Measurements from ENCODE around the gene IQSEC3.

IQSEC3 gene

DNA sequence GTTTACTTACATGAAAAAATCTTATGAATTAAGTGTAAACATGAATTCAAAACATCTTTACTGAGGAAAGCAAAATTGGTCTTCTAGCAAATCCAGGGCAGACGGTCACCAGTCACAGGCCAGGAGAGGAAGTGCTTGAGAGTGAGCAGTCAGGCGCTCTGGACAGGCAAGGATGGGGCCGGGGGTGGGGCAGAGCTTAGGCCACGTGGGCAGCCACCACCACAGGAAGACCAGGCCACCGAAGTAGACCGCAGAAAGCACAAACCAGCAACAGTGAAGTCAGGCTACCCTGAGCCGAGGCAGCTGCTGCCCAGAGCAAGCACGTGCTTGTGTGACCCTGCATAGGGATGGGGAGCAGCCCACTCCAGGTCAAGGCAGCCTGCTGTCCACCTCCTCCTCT is 113.9 kb downstream of the IQSEC3 start:
- no peak for TF ChIP-seq CTCF (IDR thresholded peaks at IDR 0.05; ENCODE audit: unreplicated experiment in 3 of 3)
- Mint-ChIP-seq H3K4me3 (no peak overlapping the region), H3K27ac (peak overlapping the region; percentile 9 to 55 (median 44)), H3K27me3 (ENCODE audit: low read depth) (peaks cover 18% of the 10 kb centered on the region), H3K9me3 (no peaks in the 10 kb centered on the region), H3K4me1 (peaks cover 35% of the 10 kb centered on the region), H3K36me3 (ENCODE audit: low read depth) (no peaks in the 10 kb centered on the region)

DNA sequence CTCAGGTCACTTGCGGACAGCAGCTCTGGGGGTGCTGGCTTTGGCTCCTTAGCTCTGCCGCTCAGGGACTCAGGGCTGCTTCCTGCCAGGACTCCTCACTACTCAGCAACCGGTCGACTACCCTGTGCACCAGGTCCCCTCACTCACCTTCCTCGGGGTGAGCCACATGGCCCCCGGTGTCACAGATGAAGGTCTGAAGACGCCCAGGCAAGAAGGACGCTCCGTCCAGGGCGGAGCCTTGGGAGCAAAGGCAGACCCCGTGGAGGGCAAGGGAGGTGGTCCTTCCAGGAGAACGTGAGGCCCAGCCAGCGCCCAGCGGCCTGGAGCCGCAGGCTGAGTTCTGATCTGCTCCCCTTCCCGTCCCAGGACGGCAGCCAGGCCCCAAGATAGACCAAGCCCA is 115.4 kb downstream of the IQSEC3 start:
- peaks cover 23% of the 10 kb centered on the region for H3K27me3 Mint-ChIP-seq (ENCODE audit: low read depth)
- peaks cover 26% of the 10 kb centered on the region for H3K4me1 Mint-ChIP-seq
- TF ChIP-seq CTCF (IDR thresholded peaks at IDR 0.05; ENCODE audit: unreplicated experiment in 3 of 3): no peak
- H3K36me3 Mint-ChIP-seq (ENCODE audit: low read depth): no peaks in the 10 kb centered on the region
- no peak overlapping the region for H3K4me3 Mint-ChIP-seq
- H3K27ac Mint-ChIP-seq: no peak overlapping the region
- no peaks in the 10 kb centered on the region for H3K9me3 Mint-ChIP-seq

GRCh38 chr12:182381-182892 is 115.9 kb downstream of the IQSEC3 start:
- H3K4me3 Mint-ChIP-seq: no peak overlapping the region
- no peaks in the 10 kb centered on the region for H3K36me3 Mint-ChIP-seq (ENCODE audit: low read depth)
- peak overlapping the region in 2 of 3 experiments; percentile 34 to 59 for H3K27ac Mint-ChIP-seq
- H3K4me1 Mint-ChIP-seq: peaks cover 25% of the 10 kb centered on the region
- no peak for TF ChIP-seq CTCF (IDR thresholded peaks at IDR 0.05; ENCODE audit: unreplicated experiment in 3 of 3)
- H3K9me3 Mint-ChIP-seq: no peaks in the 10 kb centered on the region
- peaks cover 23% of the 10 kb centered on the region for H3K27me3 Mint-ChIP-seq (ENCODE audit: low read depth)

- Mint-ChIP-seq H3K27me3 (ENCODE audit: low read depth) (peaks cover 20% of the 10 kb centered on the region), H3K27ac (no peak overlapping the region), H3K36me3 (ENCODE audit: low read depth) (no peaks in the 10 kb centered on the region), H3K4me3 (peak overlapping the region in 1 of 3 experiments; percentile 4), H3K4me1 (peaks cover 6% of the 10 kb centered on the region), H3K9me3 (no peaks in the 10 kb centered on the region)
- TF ChIP-seq CTCF (IDR thresholded peaks at IDR 0.05; ENCODE audit: unreplicated experiment in 3 of 3): no peak
These were observed 118.4 kb downstream of the IQSEC3 start for GRCh38 chr12:184811-185575.

DNA sequence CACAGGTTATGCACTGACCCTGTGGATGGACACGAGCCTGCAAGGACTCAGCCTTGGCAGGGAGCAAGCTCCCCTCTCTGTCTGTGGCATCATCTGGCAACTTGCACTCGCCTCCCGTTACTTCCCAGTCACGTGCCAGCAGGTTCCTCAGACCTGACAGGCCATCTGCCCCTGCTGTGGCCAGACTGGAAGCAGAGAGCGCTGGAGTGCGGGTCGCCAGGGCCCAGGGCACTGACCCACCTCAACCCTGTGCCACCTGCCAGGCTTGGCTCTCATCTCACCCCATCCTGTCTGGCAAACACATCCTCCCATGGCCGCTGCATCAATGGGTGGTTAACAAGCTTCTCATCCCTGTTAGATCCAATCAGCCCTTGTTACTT is 119.0 kb downstream of the IQSEC3 start:
- Mint-ChIP-seq H3K4me1 (peaks cover under 1% of the 10 kb centered on the region), H3K9me3 (no peaks in the 10 kb centered on the region), H3K27ac (peak overlapping the region in 1 of 3 experiments; percentile 60), H3K4me3 (no peak overlapping the region), H3K36me3 (ENCODE audit: low read depth) (no peaks in the 10 kb centered on the region), H3K27me3 (ENCODE audit: low read depth) (peaks cover 18% of the 10 kb centered on the region)
- TF ChIP-seq CTCF (IDR thresholded peaks at IDR 0.05; ENCODE audit: unreplicated experiment in 3 of 3): no peak
